Fibroblast of skin of scalp (primary cell): ENCODE data around the gene FMNL2.
A peak's percentile ranks its signal among the peaks of the same experiment; 100 is the strongest.

ENCODE experiments used
- DNase-seq: peaks from one replicate; pipeline ENCODE4 v3.0.0-alpha.2; 2013

The FMNL2 gene

DNA sequence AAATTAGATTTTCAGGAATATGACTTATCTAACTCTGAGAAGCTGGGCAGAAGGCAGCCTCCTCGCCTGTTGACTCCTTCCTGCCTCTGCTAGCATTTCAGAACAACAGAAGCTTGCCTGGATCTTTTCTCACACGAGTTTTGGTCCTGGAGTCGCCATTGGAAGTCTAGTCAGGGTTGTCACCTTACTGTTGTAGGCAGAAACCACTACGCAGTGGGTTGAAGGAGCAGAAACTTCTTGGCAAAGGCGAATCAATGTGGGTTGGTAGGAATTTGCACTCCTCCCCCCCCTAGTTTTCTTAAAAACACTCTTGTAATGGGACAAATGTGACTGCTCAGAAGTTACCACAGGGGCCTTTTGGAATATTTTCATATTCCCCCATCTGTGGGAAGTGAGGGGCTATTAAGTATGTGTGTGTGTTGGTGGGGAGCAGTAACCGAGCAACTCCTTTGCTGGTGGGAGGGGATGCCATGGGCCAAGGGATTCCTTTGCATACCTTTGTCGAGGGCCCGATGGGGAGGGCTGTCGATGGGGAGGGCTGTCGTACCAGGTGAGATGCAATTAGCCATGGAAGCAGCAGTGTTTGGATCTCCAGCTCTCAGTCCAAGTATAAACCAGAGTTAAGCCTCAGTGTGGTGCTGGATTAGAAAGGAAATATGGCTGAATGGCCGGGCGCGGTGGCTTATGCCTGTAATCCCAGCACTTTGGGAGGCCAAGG lies 117.4 kb downstream of the FMNL2 start:
- no peak for DNase-seq

DNA sequence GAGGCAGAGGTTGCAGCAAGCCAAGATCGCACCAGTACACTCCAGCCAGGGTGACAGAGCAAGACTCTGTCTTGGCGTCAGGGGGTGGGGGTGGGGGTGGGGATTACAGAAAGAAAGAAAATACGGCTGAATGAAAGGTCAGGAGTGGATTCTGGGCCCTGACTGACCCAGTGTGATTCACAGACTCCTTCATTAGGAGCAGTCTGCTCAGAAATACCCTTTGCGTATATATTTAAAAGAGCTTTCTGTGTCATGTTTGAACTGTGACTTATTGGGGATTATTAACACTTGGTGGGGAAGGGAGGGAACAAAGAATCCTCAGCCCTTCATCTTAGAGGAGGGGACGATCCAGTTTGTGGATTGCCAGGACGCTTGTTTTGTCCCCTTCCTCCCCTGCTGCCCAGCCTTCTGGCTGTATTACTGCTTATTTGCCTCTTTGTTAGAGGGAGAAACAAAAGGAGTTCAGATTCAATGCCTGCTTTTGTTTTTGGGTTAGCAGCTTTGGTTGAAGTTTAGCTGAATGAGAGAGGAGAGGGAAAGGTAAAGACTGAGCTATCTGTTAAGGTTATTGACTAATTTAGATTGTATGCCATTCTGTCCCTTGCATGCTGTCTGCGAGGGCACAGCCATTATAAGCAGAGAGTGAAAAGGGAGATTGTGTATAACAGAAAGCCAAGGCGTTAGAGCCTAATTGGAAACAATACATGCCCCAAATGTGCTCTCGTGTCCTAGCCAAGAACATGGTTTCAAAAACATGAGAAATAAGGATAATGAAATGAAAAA lies 118.3 kb downstream of the FMNL2 start:
- DNase-seq: no peak

DNA sequence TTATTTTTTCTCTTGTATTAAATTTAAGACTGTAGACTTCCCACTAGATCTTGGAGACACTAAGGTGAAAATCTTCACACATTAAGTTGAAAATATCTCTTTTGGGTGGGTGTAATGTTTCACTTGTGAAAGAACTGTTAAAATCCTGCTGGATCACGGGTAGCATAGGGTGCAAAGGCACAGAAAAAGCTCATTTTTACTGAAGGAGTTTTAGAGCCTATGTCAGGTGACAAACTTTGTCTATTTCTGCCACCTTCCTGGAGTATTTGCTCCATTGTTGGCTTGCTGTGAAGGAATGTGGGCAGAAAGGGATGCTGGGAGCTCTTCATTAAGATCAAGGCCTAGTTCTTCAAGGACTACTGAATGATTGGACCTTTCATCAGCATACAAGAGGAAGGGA lies 119.4 kb downstream of the FMNL2 start:
- DNase-seq: no peak

DNA sequence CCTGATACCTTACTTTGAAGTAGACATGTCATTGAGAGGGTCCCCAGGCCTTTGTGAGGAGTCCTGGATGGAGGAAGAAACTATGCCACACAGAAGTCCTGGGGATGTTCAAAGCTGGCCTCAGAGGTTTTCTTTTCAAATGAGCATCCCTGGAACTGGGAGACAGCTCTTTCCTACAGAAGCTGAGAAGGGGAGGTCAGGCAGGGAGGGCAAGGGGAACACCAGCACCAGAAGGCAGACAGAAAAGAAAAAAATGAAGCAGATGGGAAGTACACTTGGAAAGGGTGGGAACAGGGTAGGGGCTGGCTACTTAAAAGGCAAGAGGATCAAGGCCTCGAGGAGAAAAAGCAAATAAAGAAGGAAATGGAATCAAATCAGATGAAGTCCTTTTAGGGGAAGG lies 120.0 kb downstream of the FMNL2 start:
- DNase-seq: no peak

DNA sequence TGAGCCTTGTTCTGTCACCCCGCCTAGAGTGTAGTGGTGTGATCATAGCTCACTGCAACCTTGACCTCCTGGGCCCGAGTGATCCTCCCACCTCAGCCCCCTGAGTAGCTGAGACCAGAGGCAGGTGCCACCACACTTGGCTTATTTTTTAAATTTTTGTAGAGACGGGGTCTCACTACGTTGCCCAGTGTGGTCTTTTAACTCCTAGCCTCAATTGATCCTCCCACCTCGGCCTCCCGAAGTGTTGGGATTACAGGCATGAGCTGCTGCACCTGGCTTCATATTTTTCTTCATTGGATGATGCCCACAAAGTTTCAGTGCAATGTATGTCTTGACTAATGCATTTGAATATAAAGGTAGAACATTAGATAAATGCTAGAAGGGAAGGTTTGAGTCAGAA lies 120.8 kb downstream of the FMNL2 start:
- DNase-seq: no peak

DNA sequence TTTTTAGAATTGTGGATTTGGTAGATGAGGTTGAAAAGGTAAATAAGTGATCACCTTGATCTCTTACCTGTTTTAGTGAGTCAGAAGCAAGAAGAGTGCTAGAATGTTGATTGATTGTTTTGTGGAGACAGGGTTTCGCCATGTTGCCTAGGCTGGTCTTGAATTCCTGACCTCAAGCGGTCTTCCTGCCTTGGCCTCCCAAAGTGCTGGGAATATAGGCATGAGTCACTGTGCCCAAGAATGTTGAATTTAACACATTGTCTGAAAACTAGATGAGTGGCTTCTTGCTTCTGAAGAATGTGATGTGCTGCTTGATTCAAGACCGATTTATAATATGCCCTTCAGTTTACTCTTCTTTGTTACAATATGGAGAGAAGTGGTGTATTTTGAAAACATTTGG lies 121.3 kb downstream of the FMNL2 start:
- peak; percentile 81 for DNase-seq

DNA sequence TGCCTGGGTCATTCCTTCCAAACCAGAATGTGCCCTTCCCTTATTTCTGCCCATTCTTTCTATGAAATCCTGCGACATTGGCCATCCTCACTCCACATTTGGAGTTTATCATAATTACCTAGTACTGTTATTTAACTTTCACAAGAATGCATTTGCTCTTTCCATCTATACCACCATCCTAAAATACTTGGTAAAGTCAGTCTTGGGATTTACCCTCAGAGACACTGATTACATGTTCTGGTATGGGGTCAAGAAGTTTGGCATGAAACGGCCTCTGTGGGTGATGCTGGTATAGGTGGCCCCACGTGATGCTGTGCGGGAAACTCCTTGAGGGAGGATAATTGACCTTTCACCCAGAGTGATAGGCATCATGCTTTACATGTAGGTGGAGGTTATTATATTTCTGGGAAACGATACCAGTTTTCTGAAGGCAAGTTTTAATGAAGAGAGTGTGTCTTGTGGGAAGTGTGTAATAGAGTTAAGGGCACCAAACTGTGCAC lies 123.5 kb downstream of the FMNL2 start:
- no peak for DNase-seq

DNA sequence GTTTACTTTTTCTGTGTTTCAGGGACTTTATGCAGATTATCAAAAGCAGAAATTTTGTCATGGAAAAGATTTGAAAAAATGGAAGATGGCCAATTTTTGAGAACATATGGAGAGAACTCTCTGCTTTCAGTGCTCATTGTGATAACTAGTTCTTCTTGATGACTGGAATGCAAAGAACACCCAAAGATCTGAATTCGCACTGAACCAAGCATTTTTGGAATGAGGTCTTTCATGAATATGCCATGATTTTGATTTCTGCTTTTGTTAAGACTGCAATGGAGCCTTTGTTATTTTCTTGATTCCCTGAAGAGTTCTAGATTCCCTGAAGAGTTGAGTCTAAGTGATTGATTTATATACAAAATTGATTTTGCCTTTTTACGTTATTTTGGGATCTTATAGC lies 124.1 kb downstream of the FMNL2 start:
- peak; percentile 29 for DNase-seq

DNA sequence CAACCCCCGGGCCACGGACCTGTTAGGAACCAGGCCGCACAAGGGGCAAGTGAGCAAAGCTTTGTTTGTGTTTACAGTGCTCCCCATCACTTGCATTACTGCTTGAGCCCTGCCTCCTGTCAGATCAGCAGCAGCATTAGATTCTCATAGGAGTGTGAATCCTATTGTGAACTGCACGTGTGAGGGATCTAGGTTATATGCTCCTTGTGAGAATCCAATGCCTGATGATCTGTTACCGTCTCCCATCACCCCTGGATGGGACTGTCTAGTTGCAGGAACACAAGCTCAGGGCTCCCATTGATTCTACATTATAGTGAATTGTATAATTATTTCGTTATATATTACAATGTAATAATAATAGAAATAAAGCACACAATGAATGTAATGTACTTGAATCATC lies 125.6 kb downstream of the FMNL2 start:
- DNase-seq: no peak

DNA sequence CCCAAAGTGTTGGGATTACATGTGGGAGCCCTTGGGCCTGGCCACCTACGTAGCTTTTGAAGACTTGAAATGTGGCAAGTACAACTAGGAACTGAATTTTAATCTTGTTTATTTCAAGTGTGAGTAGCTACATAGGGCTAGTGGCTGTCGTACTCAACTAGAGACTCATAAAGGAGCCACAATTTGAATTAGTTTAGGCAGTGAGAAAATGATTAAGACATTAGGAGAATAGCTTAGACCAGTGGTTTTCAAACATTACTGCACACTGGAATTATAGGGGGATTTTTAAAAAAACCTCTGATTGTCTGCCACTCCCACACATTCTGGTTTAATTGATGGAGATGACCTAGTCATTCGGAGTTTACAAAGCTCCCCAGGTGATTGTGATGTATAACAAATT lies 127.1 kb downstream of the FMNL2 start:
- no peak for DNase-seq

DNA sequence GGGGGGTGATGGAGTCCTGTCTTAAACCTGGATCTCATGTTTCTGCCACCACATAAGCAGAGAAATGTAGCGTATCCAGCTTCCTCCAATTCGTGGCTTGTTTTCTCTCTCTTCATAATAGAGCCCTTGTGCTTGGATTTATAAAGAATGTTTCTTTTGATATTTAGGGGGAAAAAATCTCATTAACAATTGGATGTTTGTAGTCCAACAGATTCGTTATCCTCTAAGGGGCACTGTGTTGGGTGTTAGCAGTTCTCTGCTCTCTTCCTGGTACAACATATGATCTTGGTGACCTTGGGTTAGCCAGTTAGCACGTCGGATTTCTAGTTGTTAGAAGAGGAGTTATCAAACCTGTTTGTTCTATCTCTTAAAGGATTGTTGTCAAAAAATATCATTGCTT lies 127.8 kb downstream of the FMNL2 start:
- DNase-seq: no peak

DNA sequence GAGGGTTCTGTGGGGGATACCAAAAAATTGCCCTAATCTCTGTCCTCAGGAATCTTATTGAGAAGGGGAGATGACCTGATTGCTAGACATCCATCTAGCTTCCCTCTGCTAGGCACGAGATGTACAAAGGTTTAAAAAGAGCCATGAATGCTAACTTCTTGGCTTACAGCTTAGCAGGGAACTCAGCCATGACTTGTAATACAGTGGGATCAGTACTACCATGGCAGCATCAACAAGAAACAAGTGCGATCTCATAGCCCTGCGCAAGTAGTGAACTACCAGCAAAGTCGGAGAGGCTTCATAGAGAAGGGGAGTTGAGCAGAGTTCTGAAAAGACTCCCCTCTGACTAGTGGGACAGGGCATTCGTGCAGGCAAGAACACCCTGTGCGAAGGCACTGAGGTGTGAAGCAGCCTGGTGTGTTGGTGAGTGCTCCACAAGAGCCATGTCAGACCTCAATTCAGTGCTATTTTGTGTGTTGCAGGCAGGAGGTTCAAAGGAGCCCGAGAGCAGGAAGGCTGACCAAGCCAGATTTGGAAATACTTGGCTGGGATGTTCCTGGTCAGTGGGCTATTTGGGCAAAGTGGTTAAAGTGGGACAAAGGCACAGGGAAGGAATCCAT lies 130.0 kb downstream of the FMNL2 start:
- DNase-seq: no peak

DNA sequence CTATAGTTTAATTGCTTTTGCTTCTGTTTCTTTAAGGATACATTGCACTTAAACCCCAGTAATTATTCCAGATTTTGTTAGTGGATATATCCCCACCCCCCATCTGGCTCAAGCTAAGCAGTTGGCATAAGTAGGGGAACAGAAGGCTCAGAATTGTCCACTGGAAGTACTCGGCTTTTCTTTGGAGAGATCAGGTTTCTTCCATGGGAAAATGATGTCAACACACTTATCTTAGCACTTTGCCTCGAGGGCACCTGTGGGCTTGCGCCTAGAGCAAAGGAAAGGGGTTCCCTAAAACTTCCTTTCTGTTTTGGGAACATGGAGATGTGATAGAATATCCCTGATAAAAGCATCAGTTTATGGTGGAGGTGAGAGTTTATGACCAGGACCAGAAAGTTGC lies 130.6 kb downstream of the FMNL2 start:
- no peak for DNase-seq

DNA sequence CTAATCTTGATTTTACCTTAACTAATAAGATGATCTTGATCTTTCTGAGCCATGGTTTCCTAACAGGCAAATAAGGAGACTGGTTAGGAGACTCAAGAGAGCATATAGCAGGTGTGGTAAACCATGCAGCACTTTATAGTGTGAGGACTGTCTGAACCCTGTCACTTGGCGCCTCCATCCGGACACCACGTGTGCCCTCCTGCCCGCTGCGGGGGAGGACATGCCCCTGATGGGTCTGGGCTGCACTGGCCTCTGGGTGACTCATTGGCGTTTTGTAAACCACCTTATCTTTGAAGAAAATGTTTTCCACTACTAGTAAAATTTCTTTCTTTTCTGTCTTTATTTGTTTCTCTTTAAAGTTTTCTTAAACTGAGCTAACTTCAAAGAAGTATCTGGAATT lies 131.1 kb downstream of the FMNL2 start:
- no peak for DNase-seq

DNA sequence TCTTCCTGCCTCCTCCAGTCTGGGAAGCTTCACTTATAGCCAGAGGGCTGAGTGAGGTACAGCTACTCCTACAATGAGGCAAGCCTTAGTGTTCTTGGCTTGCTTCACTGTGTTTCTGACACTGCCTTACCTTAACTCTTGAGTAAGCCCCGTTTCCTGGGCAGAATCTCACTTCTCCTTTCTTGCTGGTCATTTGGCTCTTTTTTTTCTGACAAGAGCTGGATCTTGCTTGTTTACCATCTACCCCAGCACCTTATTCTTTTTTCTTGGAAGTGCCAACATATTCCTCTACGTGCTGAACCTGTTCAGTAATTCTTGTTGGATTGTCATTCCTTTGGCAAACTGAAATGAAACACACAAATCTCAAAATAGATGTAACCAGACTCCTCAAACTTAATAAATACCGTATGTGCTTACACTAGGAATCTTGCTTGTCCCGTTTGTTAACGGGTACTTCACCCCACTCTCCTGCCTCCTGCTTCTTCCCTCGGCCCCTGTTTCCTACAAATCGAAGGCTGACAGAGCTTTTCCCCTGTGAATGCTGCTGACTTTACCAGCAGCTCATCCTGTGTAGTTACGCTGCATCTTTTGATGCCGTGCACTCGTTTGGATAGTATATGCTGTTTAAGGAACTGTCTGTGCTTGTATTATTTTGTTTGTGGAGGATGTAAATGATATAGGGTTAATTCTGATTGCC lies 132.2 kb downstream of the FMNL2 start:
- DNase-seq: peak; percentile 37

DNA sequence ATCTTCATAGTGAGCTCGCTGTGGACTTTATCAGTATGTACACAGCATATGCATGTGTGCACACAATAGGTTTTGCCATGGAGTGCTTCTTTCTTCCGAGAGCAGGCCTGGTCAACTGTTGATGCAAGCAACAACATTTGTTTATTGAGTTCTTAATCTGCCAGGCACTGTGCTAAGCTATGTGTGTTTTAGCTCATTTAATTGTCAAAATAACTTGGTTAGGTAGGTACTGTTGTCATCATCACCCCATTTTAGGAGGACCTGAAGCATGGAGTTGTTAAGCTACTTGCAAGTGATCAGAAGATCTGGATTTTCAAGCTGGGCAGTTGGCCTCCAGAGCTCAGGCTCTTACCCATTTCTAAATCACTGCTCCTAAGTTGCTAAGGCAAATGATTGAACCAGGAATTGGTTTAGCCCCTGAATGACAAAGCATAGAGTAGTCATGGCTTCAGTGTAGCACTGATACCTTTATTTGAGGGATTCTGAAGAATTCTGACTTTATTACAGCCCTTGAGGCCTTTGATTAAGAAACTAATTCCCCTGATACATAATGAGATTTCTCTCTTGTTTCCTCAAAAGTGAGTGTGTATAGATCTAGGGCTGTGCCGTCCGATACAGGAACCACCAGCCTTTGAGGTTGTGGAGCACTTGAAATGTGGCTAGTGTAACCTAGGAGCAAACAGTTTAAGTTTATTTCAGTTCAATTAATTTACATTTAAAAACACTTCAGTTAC lies 132.9 kb downstream of the FMNL2 start:
- DNase-seq: no peak

DNA sequence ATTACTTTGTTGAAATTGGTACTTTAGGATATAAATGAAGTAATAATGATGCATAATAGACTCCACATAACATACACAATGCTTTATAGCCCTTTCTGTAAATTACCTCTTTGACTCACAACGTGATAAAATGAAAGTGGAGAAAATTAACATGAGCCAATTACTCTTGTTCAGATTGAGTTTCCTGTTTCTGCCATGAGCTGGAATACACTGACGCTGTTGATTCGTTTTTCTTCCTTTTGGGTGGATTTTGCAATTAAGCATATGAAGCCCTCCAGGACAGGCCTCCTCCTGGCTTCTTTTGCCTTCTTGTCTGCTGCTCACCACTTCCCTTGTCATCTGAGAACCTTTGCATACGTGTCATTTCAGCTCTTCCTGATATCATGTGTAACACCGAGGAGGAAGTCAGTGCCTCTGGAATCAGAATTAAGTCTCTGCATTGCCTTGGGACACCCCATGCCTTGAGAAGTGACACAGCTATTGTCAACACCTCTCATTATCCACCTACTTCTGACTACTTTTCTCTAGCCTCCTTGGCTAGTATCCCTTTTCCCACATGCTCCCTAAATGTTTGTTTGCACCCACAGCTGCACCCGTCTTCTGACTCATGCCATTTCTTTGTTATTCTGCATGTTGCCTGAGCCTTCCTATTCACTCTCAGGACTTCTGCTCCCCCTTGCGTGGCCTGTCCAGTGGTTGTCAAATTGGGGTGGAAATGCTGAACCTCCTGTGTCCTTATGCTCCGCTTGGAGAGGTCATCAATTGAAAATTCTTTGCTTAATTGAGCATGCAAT lies 134.1 kb downstream of the FMNL2 start:
- DNase-seq: peak; percentile 22

DNA sequence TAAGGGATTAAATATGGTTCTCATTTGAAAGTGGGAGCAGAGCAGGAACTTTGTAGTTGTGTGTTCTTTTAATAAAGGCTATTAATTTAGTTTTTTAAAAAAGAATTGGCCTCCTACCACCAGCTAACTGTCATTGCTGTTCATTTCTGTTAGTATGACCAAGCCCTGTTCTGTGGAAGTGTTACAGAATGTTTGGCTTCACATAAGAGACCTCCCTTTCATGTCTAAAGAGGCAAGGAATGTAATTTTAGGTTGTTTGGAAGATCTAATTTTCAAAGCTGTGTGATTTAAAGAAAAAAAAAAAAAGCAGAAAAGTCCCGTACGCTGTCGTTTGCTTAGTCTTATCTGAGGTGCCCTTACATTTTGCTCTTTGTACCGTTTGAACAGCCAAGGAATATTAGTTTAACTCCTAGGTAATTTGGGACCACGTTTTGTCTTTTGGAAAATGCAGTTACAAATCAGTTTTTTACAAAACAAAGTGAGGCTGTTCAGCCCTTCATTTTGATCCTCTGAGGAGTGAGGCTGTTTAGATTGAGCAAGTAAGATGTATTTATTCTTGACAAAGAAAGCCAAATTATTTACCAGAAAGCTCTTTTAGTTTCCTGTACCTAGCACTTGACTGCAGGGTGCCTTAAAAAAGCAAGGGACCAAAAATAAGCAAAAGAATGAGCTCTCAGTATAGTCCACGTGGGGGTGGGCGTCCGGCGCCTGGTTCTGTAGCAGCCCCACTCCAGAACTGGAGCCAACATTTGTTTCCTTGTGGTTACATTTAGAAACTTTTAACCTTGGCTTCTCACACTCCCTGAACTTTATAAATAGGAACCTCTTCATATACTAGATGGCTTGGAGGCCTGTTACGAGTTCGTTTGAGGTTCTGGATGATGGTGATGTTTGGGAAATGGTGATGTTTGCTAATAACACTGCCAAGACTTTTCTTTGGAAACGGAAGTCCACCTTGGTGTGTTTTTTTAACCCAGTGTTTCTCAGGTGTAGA lies 136.2 kb downstream of the FMNL2 start:
- DNase-seq: no peak

DNA sequence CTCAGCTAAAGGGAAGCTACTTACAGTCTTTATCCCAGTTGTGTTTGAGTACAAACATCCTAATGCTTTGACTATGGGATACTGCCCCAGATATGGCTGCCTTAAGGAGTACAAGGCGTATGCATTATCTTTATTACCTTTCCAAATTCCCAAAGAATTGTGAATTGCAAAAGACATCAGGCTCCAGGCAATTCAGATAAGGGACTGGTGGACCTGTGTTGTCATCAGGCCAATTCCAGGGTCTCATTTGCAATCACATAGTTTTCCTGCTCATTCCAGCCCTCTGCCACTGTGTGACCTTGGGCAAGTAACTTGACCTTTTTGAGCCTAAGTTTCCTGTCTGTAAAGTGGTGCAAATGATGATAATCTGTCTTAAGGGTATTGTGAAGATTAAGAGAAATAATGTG lies 137.5 kb downstream of the FMNL2 start:
- DNase-seq: no peak
